HCT116 (cell line): ENCODE measurements around the gene VEPH1.
A peak's percentile ranks its signal among the peaks of the same experiment; 100 is the strongest.

Source experiments
- CEBPB ChIP-seq: IDR thresholded peaks from 2 replicates; pipeline ENCODE4 v1.6.1; 2012; ENCODE audit warnings: low read depth
- CTCF ChIP-seq, 3 experiments: fragments of 200-600 bp in 1 of 3; sonication (generic) in 1 of 3; IDR thresholded peaks in 2 of 3; conservative IDR thresholded peaks in 1 of 3; 2 replicates each; pipeline ENCODE4 v1.5.1; 2012 to 2017; ENCODE audit warnings: low read depth in 2 of 3, low read length in 2 of 3, antibody characterized with exemption in 1 of 3, borderline replicate concordance in 1 of 3, control low read depth in 1 of 3, mild to moderate bottlenecking in 1 of 3, mixed read lengths in 1 of 3, mixed run types in 1 of 3, moderate library complexity in 1 of 3; ENCODE audit not compliant: insufficient read depth in 1 of 3
- EZH2 ChIP-seq: fragments of 200-600 bp; sonication (generic); IDR thresholded peaks from 2 replicates; pipeline ENCODE4 v1.6.1; 2017; ENCODE audit warnings: antibody characterized with exemption, mixed run types
- POLR2A ChIP-seq: IDR thresholded peaks from 2 replicates; pipeline ENCODE4 v1.7.0; 2011; ENCODE audit warnings: borderline replicate concordance; ENCODE audit not compliant: insufficient read depth, insufficient read length; ENCODE audit errors: extremely low read depth
- ZFX ChIP-seq: fragments of 450-650 bp; IDR thresholded peaks from 2 replicates; pipeline ENCODE4 v1.6.1; 2017

- TF ChIP-seq POLR2A, result no peak
- no peak for TF ChIP-seq ZFX
- TF ChIP-seq CTCF (IDR thresholded peaks at IDR 0.05 in 2 of 3, conservative IDR thresholded peaks at IDR 0.05 in 1 of 3; ENCODE audit: borderline replicate concordance in 1 of 3, insufficient read depth in 1 of 3, low read depth in 2 of 3, low read length in 2 of 3), result 0 out of 6 replicates have a peak, but pooled peaks of 1 of the 3 experiments have one; percentile 20
- TF ChIP-seq CEBPB, result no peak
- no peak for TF ChIP-seq EZH2
Measured at GRCh38 chr3:157534725-157535161, 31.5 kb upstream of the VEPH1 start.
